IMR-90 (cell line): Measurements from ENCODE around the gene MAVS. TPM values are rescaled to one million over a fixed set of nuclear protein-coding genes. Genes with fewer than 3 reads are reported as not detected.
A peak's percentile ranks its signal among the peaks of the same experiment; 100 is the strongest.

Source experiments
- ATAC-seq: fragments of 200-7000 bp; cut with Tn5 transposase; 2 replicates; pipeline ENCODE4 v1.9.1; 2020; ENCODE audit warnings: low read depth, mild to moderate bottlenecking, moderate library complexity
- BruUV-seq: library from RNA; stranded (reverse); fragments of 400-500 nt; replicated peaks from 2 replicates; lab custom pipeline; 2021; lab: Mats Ljungman, UMichigan
- CTCF ChIA-PET: fragments of 300-600 bp; formaldehyde crosslinking; extraction: SDS; loops from one replicate; lab custom pipeline; 2021; ENCODE audit warnings: antibody characterized with exemption; lab: Yijun Ruan, JAX
- POLR2A ChIA-PET: fragments of 300-600 bp; sonication (Branson Sonifier 250); formaldehyde crosslinking; loops from one replicate; lab custom pipeline; 2022; ENCODE audit warnings: antibody characterized with exemption; ENCODE audit not compliant: unreplicated experiment; lab: Charles Lee
- DNase-seq: peaks from one replicate; pipeline ENCODE4 v3.0.0; 2013
- H2AFZ ChIP-seq: replicated peaks from 2 replicates; pipeline ENCODE3; 2013; ENCODE audit warnings: low read length, mild to moderate bottlenecking; ENCODE audit not compliant: poor library complexity
- H2AK5ac ChIP-seq: 2 replicates; pipeline ENCODE4 v1.6.1; 2013; ENCODE audit warnings: low read depth, low read length, inconsistent platforms
- H2AK9ac ChIP-seq: replicated peaks from 2 replicates; pipeline ENCODE3; 2013; ENCODE audit warnings: mild to moderate bottlenecking, low read depth, low read length, moderate library complexity; ENCODE audit not compliant: poor library complexity
- H2BK120ac ChIP-seq: 2 replicates; pipeline ENCODE4 v1.6.1; 2013; ENCODE audit warnings: low read depth, low read length, inconsistent platforms
- H2BK15ac ChIP-seq: 3 replicates; pipeline ENCODE4 v1.6.1; 2013; ENCODE audit warnings: low read depth, low read length, inconsistent platforms
- H2BK20ac ChIP-seq: 2 replicates; pipeline ENCODE4 v1.6.1; 2013; ENCODE audit warnings: low read depth, mild to moderate bottlenecking, inconsistent platforms, low read length, moderate library complexity
- H2BK5ac ChIP-seq: 2 replicates; pipeline ENCODE4 v1.6.1; 2013; ENCODE audit warnings: mild to moderate bottlenecking, low read depth, low read length, inconsistent platforms; ENCODE audit not compliant: poor library complexity, severe bottlenecking
- H3K14ac ChIP-seq: replicated peaks from 2 replicates; pipeline ENCODE4 v1.6.1; 2013; ENCODE audit warnings: low read depth, low read length, inconsistent platforms
- H3K18ac ChIP-seq: 2 replicates; pipeline ENCODE4 v1.6.1; 2013; ENCODE audit warnings: low read depth, low read length, control low read depth
- H3K23ac ChIP-seq: 2 replicates; pipeline ENCODE4 v1.6.1; 2013; ENCODE audit warnings: low read depth, low read length, inconsistent platforms
- H3K27ac ChIP-seq: 2 replicates; pipeline ENCODE4 v1.5.1; 2013; ENCODE audit warnings: mild to moderate bottlenecking, control low read depth, low read length; ENCODE audit not compliant: insufficient read depth
- H3K27me3 ChIP-seq: 2 replicates; pipeline ENCODE4 v1.6.1; 2013; ENCODE audit warnings: low read length; ENCODE audit not compliant: control insufficient read depth, insufficient read depth
- H3K36me3 ChIP-seq: 2 replicates; pipeline ENCODE4 v1.6.1; 2013; ENCODE audit warnings: low read length, mixed read lengths; ENCODE audit not compliant: control insufficient read depth, insufficient read depth
- H3K4ac ChIP-seq: 2 replicates; pipeline ENCODE4 v1.6.1; 2013; ENCODE audit warnings: low read depth, low read length, inconsistent platforms
- H3K4me1 ChIP-seq: 2 replicates; pipeline ENCODE4 v1.6.1; 2013; ENCODE audit warnings: low read length, mixed read lengths; ENCODE audit not compliant: control insufficient read depth, insufficient read depth
- H3K4me2 ChIP-seq: 2 replicates; pipeline ENCODE4 v1.6.1; 2013; ENCODE audit warnings: low read depth, mild to moderate bottlenecking, control low read depth, low read length, moderate library complexity
- H3K4me3 ChIP-seq: 2 replicates; pipeline ENCODE4 v1.5.1; 2013; ENCODE audit warnings: low read depth, mild to moderate bottlenecking, control low read depth, low read length, moderate library complexity; ENCODE audit not compliant: insufficient read depth
- H3K56ac ChIP-seq: 2 replicates; pipeline ENCODE4 v1.6.1; 2013; ENCODE audit warnings: low read length, inconsistent platforms; ENCODE audit not compliant: insufficient read depth; ENCODE audit errors: extremely low read depth
- H3K79me1 ChIP-seq, 2 experiments: 2 replicates each; pipeline ENCODE4 v1.6.1; 2013; ENCODE audit warnings: low read length in 2 of 2, inconsistent platforms in 1 of 2, low read depth in 1 of 2
- H3K9ac ChIP-seq: 2 replicates; pipeline ENCODE4 v1.6.1; 2013; ENCODE audit warnings: low read depth, low read length, control low read depth
- H3K9me1 ChIP-seq: 2 replicates; pipeline ENCODE4 v1.6.1; 2013; ENCODE audit warnings: low read length, inconsistent platforms; ENCODE audit not compliant: insufficient read depth
- H3K9me3 ChIP-seq: 2 replicates; pipeline ENCODE4 v1.6.1; 2013; ENCODE audit warnings: low read length; ENCODE audit not compliant: control insufficient read depth, insufficient read depth
- H4K20me1 ChIP-seq: 2 replicates; pipeline ENCODE4 v1.6.1; 2013; ENCODE audit warnings: low read length, inconsistent platforms; ENCODE audit not compliant: insufficient read depth
- H4K5ac ChIP-seq: 2 replicates; pipeline ENCODE4 v1.6.1; 2013; ENCODE audit warnings: mild to moderate bottlenecking, low read depth, low read length, control low read depth
- H4K8ac ChIP-seq, 2 experiments: 2 replicates each; pipeline ENCODE4 v1.6.1; 2013; ENCODE audit warnings: low read depth in 2 of 2, low read length in 2 of 2, control low read depth in 1 of 2, inconsistent platforms in 1 of 2
- H4K91ac ChIP-seq: 2 replicates; pipeline ENCODE4 v1.6.1; 2013; ENCODE audit warnings: low read depth, low read length, inconsistent platforms; ENCODE audit not compliant: insufficient read depth
- BHLHE40 ChIP-seq: fragments of 150-350 bp; IDR thresholded peaks from 2 replicates; pipeline ENCODE4 v1.6.1; 2016; ENCODE audit warnings: mild to moderate bottlenecking, low read depth, low read length
- CHD1 ChIP-seq: IDR thresholded peaks from 2 replicates; pipeline ENCODE4 v1.6.1; 2012; ENCODE audit warnings: low read depth, low read length, improper control_type of control experiment
- CTCF ChIP-seq: conservative IDR thresholded peaks from 2 replicates; pipeline ENCODE4 v1.5.1; 2012; ENCODE audit warnings: mild to moderate bottlenecking, low read depth, low read length, improper control_type of control experiment
- FOS ChIP-seq: fragments of 150-350 bp; IDR thresholded peaks from 2 replicates; pipeline ENCODE4 v1.6.1; 2016; ENCODE audit warnings: low read depth, low read length
- MAZ ChIP-seq: IDR thresholded peaks from 2 replicates; pipeline ENCODE4 v1.6.1; 2012; ENCODE audit warnings: low read depth, mild to moderate bottlenecking, low read length, improper control_type of control experiment, moderate library complexity, borderline replicate concordance
- MXI1 ChIP-seq: IDR thresholded peaks from 2 replicates; pipeline ENCODE4 v1.6.1; 2012; ENCODE audit warnings: low read depth, mild to moderate bottlenecking, low read length, moderate library complexity, borderline replicate concordance
- POLR2A ChIP-seq: IDR thresholded peaks from 2 replicates; pipeline ENCODE4 v1.6.1; 2012; ENCODE audit warnings: mild to moderate bottlenecking, low read depth, low read length
- RFX5 ChIP-seq: IDR thresholded peaks from 2 replicates; pipeline ENCODE4 v1.8.0; 2012; ENCODE audit warnings: low read depth, mild to moderate bottlenecking, low read length, moderate library complexity
- WGBS, 2 experiments: methylation state at CpG; one replicate each; pipeline versions ENCODE4 v1.1.5 to v1.1.7; 2013; ENCODE audit warnings: missing lambda C conversion rate in 2 of 2; ENCODE audit not compliant: insufficient read length in 1 of 2; ENCODE audit errors: extremely low coverage in 2 of 2; 5-methylcytosine and 5-hydroxymethylcytosine counted together
- dilution Hi-C: fragments of 300-500 bp; cut with HindIII; formaldehyde crosslinking; loops from one replicate; pipeline ENCODE4 v1.14.3; 2018; ENCODE audit warnings: low sequenced_read_pairs; ENCODE audit not compliant: unreplicated experiment
- in situ Hi-C: fragments of 300-500 bp; cut with MboI; formaldehyde crosslinking; loops from 3 replicates; pipeline ENCODE4 v1.14.3; 2019; ENCODE audit warnings: low sequenced_read_pairs, inconsistent platforms, mixed read lengths
- intact Hi-C: fragments of 100-400 bp; cut with micrococcal nuclease; formaldehyde crosslinking; loops from 2 replicates; pipeline ENCODE4 v1.10.0; 2022
- polyA plus RNA-seq, 3 experiments: library from polyadenylated mRNA; depleted of rRNA; stranded (reverse); fragments of >200 nt; gene quantifications; 2 replicates each; pipeline ENCODE4 v1.2.3, GENCODE V29; 2012; ENCODE audit warnings: low replicate concordance in 1 of 3
- total RNA-seq: library from RNA; depleted of rRNA; stranded (reverse); fragments of >200 nt; gene quantifications from 2 replicates; pipeline ENCODE4 v1.2.3, GENCODE V29; 2012

Gene MAVS
- total and polyA plus RNA-seq, 2 of the 4 experiments (the other 2 are of a cell fraction): 10.4 to 15.6 TPM

- dilution Hi-C loops (no loop called here), in situ Hi-C loops (loop anchor here (10.0 kb wide), 1 partner anchor 195 kb away; no protein-coding TSS in a partner anchor), intact Hi-C loops (loop anchor here (1.0 to 5.0 kb wide), 4 partner anchors 30 to 195 kb away; no protein-coding TSS in a partner anchor)
- peak overlapping the region; percentile 43 for H4K5ac ChIP-seq
- H3K4ac ChIP-seq: peak overlapping the region; percentile 90
- H3K4me2 ChIP-seq: peak overlapping the region; percentile 98
- peak overlapping the region; percentile 73 for H4K91ac ChIP-seq
- H3K9me3 ChIP-seq: no peaks in the 10 kb centered on the region
- CTCF ChIA-PET: no interaction called here
- H4K20me1 ChIP-seq: peaks cover 52% of the 10 kb centered on the region
- ATAC-seq (peak; percentile 4), DNase-seq (no peak)
- H2BK120ac ChIP-seq: peak overlapping the region; percentile 5; the same call in 1 of the 2 replicates
- peak overlapping the region; percentile 91 for H2BK5ac ChIP-seq
- peaks cover 11% of the 10 kb centered on the region for H3K4me1 ChIP-seq
- POLR2A ChIA-PET: no interaction called here
- H3K36me3 ChIP-seq: peaks cover 6% of the 10 kb centered on the region
- peak overlapping the region; percentile 56 for H3K18ac ChIP-seq
- peak overlapping the region; percentile 90 for H3K27ac ChIP-seq
- TF ChIP-seq MXI1 (no peak), BHLHE40 (no peak), CTCF (no peak), FOS (no peak), RFX5 (no peak), MAZ (peak; percentile 11; the same call in 1 of the 2 replicates), CHD1 (no peak), POLR2A (no peak)
- H3K9ac ChIP-seq: peak overlapping the region; percentile 99
- peak overlapping the region; percentile 98 for H2AK9ac ChIP-seq
- BruUV-seq: no TSS peak
- peak overlapping the region; percentile 93 for H2AFZ ChIP-seq
- H2AK5ac ChIP-seq: peak overlapping the region; percentile 90
- no peaks in the 10 kb centered on the region for H3K27me3 ChIP-seq
- H2BK20ac ChIP-seq: no peak overlapping the region; the same call in 1 of the 2 replicates
- H3K56ac ChIP-seq: peak overlapping the region; percentile 94
- H2BK15ac ChIP-seq: peak overlapping the region; percentile 11; the same call in 1 of the 3 replicates
- peak overlapping the region; percentile 94 for H3K14ac ChIP-seq
- 1% methylated on average over 32 of the region's 68 CpGs; no CpG with 5 or more reads in 1 of the 2 experiments for WGBS, 2 experiments
- peak overlapping the region; percentile 96 for H3K23ac ChIP-seq
- H4K8ac ChIP-seq: peak overlapping the region; percentile 54 to 55
- peaks cover 14% of the 10 kb centered on the region for H3K9me1 ChIP-seq
- H3K4me3 ChIP-seq: peak overlapping the region; percentile 76
- H3K79me1 ChIP-seq: peaks cover 19 to 47% of the 10 kb centered on the region in 2 experiments; a peak in 3 of 4 replicates
Measured at GRCh38 chr20:3889489-3890397, 43.1 kb downstream of the MAVS start.
